Liver (tissue), 9 donors: ENCODE results near the gene DIO2. TPM values are rescaled to one million over a fixed set of nuclear protein-coding genes. Genes with fewer than 3 reads are reported as not detected.

Source experiments
- DNase-seq: peaks from one replicate; pipeline ENCODE4 v3.0.0-alpha.2; 2017; ENCODE audit warnings: low spot score
- H3K27ac ChIP-seq, 2 donors: one replicate each; pipeline ENCODE4 v1.7.0; 2013; ENCODE audit warnings: inconsistent platforms in 2 of 2, low read length in 2 of 2, control low read depth in 1 of 2, low read depth in 1 of 2, mild to moderate bottlenecking in 1 of 2
- H3K27me3 ChIP-seq, 4 donors: one replicate each; pipeline versions ENCODE4 v1.6.1 to v1.7.0; 2013; ENCODE audit warnings: low read length in 3 of 4, inconsistent platforms in 1 of 4, mild to moderate bottlenecking in 1 of 4, moderate library complexity in 1 of 4; ENCODE audit not compliant: control insufficient read depth in 4 of 4, insufficient read depth in 4 of 4
- H3K36me3 ChIP-seq, 4 donors: one replicate each; pipeline versions ENCODE4 v1.6.1 to v1.7.0; 2013; ENCODE audit warnings: low read length in 3 of 4, mild to moderate bottlenecking in 3 of 4, low read depth in 1 of 4, moderate library complexity in 1 of 4; ENCODE audit not compliant: control insufficient read depth in 4 of 4, insufficient read depth in 3 of 4
- H3K4me1 ChIP-seq, 4 donors: one replicate each; pipeline versions ENCODE4 v1.6.1 to v1.7.0; 2013; ENCODE audit warnings: low read length in 3 of 4, mild to moderate bottlenecking in 3 of 4, moderate library complexity in 1 of 4; ENCODE audit not compliant: control insufficient read depth in 4 of 4, insufficient read depth in 4 of 4
- H3K4me3 ChIP-seq, 3 donors: one replicate each; pipeline versions ENCODE4 v1.6.1 to v1.7.0; 2013; ENCODE audit warnings: low read length in 3 of 3, control low read depth in 1 of 3, low read depth in 1 of 3, mild to moderate bottlenecking in 1 of 3
- H3K9ac ChIP-seq, 2 donors: one replicate each; pipeline ENCODE4 v1.7.0; 2013; ENCODE audit warnings: low read length in 2 of 2, mild to moderate bottlenecking in 2 of 2, moderate library complexity in 2 of 2, control low read depth in 1 of 2, low read depth in 1 of 2
- H3K9me3 ChIP-seq, 4 donors: one replicate each; pipeline versions ENCODE4 v1.6.1 to v1.7.0; 2013; ENCODE audit warnings: low read length in 3 of 4; ENCODE audit not compliant: control insufficient read depth in 4 of 4
- EGR1 ChIP-seq, 2 donors: IDR thresholded peaks; 2 replicates each; pipeline ENCODE4 v1.6.1; 2016 to 2018; ENCODE audit warnings: antibody characterized with exemption in 2 of 2, low read depth in 2 of 2
- FOXA1 ChIP-seq: IDR thresholded peaks from 2 replicates; pipeline ENCODE4 v1.6.1; 2016; ENCODE audit warnings: antibody characterized with exemption
- FOXA2 ChIP-seq: IDR thresholded peaks from 2 replicates; pipeline ENCODE4 v1.6.1; 2016; ENCODE audit warnings: antibody characterized with exemption
- GABPA ChIP-seq, 2 donors: IDR thresholded peaks in 1 of 2; conservative IDR thresholded peaks in 1 of 2; 2 replicates each; pipeline ENCODE4 v1.6.1; 2016; ENCODE audit warnings: antibody characterized with exemption in 2 of 2, mild to moderate bottlenecking in 1 of 2, moderate library complexity in 1 of 2
- HNF4A ChIP-seq, 2 donors: conservative IDR thresholded peaks; 2 replicates each; pipeline ENCODE4 v1.6.1; 2016; ENCODE audit warnings: antibody characterized with exemption in 2 of 2, mild to moderate bottlenecking in 2 of 2
- HNF4G ChIP-seq: IDR thresholded peaks from 2 replicates; pipeline ENCODE4 v1.6.1; 2016; ENCODE audit warnings: antibody characterized with exemption
- JUND ChIP-seq, 2 donors: IDR thresholded peaks; 2 replicates each; pipeline ENCODE4 v1.6.1; 2016; ENCODE audit warnings: antibody characterized with exemption in 2 of 2
- NR2F2 ChIP-seq: IDR thresholded peaks from 2 replicates; pipeline ENCODE4 v1.6.1; 2016; ENCODE audit warnings: antibody characterized with exemption
- RAD21 ChIP-seq, 2 donors: IDR thresholded peaks; 2 replicates each; pipeline ENCODE4 v1.6.1; 2016; ENCODE audit warnings: antibody characterized with exemption in 2 of 2, mild to moderate bottlenecking in 2 of 2
- REST ChIP-seq: IDR thresholded peaks from 2 replicates; pipeline ENCODE4 v1.6.1; 2016; ENCODE audit warnings: antibody characterized with exemption, mild to moderate bottlenecking
- RXRA ChIP-seq, 2 donors: IDR thresholded peaks; 2 replicates each; pipeline ENCODE4 v1.6.1; 2017 to 2018; ENCODE audit warnings: antibody characterized with exemption in 2 of 2, mild to moderate bottlenecking in 1 of 2
- SP1 ChIP-seq: IDR thresholded peaks from 2 replicates; pipeline ENCODE4 v1.6.1; 2018; ENCODE audit warnings: antibody characterized with exemption, mild to moderate bottlenecking
- TAF1 ChIP-seq: conservative IDR thresholded peaks from 2 replicates; pipeline ENCODE4 v1.6.1; 2016; ENCODE audit warnings: antibody characterized with exemption, mild to moderate bottlenecking
- YY1 ChIP-seq: IDR thresholded peaks from 2 replicates; pipeline ENCODE4 v1.6.1; 2016; ENCODE audit warnings: antibody characterized with exemption, mild to moderate bottlenecking
- WGBS: extraction: QIAGEN DNeasy Blood & Tissue Kit; methylation state at CpG from one replicate; pipeline ENCODE4 v1.1.7; 2013; 5-methylcytosine and 5-hydroxymethylcytosine counted together
- polyA plus RNA-seq, 2 donors: library from polyadenylated mRNA; stranded (reverse) in 1 of 2; unstranded in 1 of 2; fragments of 200-250 nt in 1 of 2; fragments of >200 nt in 1 of 2; fragmentation: Nextera tagmentation in 1 of 2; extraction: Ambion mirVana in 1 of 2; gene quantifications; one replicate each; pipeline versions ENCODE4 v1.2.1 to v1.2.3, GENCODE V29; 2013 to 2015
- total RNA-seq, 2 donors: library from RNA; depleted of rRNA; stranded (reverse); fragments of >200 nt; gene quantifications; one replicate each; pipeline ENCODE4 v1.2.3, GENCODE V29; 2014
- TF ChIP-seq, protein P1 (sequence below): IDR thresholded peaks from 2 replicates; pipeline ENCODE4 v1.6.1; 2016; ENCODE audit warnings: antibody characterized with exemption
- TF ChIP-seq, protein P2 (sequence below): IDR thresholded peaks from 2 replicates; pipeline ENCODE4 v1.6.1; 2016; ENCODE audit warnings: antibody characterized with exemption
- TF ChIP-seq, protein P3 (sequence below): IDR thresholded peaks from 2 replicates; pipeline ENCODE4 v1.6.1; 2016; ENCODE audit warnings: antibody characterized with exemption
- TF ChIP-seq, protein P4 (sequence below): fragments of 150-350 bp; IDR thresholded peaks from 2 replicates; pipeline ENCODE4 v1.5.1; 2017; ENCODE audit warnings: improper control_type of control experiment, low read depth, low read length; ENCODE audit not compliant: missing input control
- donor health status: healthy.
- donor health status: healthy.
- donor health status: healthy.
- donor health status: healthy.
- donor health status: healthy.

Gene DIO2
- total and polyA plus RNA-seq, 4 donors, result under 0.01 to 0.23 (median 0.02) TPM; not detected in 1

DNA sequence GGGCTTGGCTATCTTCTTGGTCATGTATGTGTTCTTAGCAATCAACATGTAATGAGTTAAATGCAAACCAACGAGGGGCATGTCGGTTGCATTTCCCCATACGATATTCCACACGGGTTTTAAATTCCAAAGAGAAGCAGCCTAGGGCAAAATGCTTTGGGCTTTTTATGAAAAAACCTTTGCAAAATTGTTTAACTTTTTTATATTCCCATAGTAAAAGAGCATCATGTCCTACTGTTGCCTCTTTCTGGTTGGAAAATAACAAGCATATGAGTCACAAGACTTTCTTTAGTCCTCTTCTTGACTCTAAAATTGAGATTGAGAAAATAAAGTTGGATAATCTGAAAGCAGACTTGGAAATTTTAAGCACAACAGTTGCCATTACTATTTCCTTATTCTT lies 3.8 kb upstream of the DIO2 start (continued):
- TF ChIP-seq FOXA1 (no peak), SP1 (no peak), NR2F2 (no peak)
- TF ChIP-seq, protein P1, sequence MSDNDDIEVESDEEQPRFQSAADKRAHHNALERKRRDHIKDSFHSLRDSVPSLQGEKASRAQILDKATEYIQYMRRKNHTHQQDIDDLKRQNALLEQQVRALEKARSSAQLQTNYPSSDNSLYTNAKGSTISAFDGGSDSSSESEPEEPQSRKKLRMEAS, result no peak
- TF ChIP-seq, protein P2, sequence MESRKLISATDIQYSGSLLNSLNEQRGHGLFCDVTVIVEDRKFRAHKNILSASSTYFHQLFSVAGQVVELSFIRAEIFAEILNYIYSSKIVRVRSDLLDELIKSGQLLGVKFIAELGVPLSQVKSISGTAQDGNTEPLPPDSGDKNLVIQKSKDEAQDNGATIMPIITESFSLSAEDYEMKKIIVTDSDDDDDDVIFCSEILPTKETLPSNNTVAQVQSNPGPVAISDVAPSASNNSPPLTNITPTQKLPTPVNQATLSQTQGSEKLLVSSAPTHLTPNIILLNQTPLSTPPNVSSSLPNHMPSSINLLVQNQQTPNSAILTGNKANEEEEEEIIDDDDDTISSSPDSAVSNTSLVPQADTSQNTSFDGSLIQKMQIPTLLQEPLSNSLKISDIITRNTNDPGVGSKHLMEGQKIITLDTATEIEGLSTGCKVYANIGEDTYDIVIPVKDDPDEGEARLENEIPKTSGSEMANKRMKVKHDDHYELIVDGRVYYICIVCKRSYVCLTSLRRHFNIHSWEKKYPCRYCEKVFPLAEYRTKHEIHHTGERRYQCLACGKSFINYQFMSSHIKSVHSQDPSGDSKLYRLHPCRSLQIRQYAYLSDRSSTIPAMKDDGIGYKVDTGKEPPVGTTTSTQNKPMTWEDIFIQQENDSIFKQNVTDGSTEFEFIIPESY, result no peak

DNA sequence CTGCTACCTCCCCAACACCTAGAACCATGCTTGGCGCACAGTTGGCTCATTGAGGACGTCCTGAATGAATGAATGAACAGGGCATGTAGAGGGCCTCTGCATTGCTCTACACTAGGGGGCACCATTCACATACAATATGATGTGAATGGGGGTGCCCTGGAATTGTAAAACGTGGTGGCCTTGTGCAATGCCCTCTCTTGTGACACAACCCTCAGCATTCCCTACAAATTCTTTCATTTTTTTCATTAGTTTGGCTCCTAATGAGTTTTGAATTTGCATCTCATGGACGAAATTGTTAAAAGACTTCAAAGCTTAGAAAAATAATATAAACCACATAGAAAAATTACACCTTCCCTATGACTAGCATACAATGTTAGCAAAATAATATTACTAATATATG lies 2.3 kb upstream of the DIO2 start:
- no peak for DNase-seq
- Histone ChIP-seq H3K4me1 (peaks cover 0 to 3% (median 0%) of the 10 kb centered on the region in 4 donors), H3K9ac (no peak overlapping the region), H3K27me3 (no peaks in the 10 kb centered on the region), H3K36me3 (no peaks in the 10 kb centered on the region), H3K27ac (no peak overlapping the region), H3K9me3 (no peaks in the 10 kb centered on the region), H3K4me3 (no peak overlapping the region)
- 36% methylated on average over 4 of the region's 4 CpGs for WGBS
- TF ChIP-seq, protein P3, sequence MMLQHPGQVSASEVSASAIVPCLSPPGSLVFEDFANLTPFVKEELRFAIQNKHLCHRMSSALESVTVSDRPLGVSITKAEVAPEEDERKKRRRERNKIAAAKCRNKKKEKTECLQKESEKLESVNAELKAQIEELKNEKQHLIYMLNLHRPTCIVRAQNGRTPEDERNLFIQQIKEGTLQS, result no peak
- peak; percentile 38 to 44 for TF ChIP-seq RAD21 (IDR thresholded peaks at IDR 0.05)

GRCh38 chr14:80212023-80212397 lies 706 bp upstream of the DIO2 start:
- H3K9me3 ChIP-seq, result no peaks in the 10 kb centered on the region
- H3K4me3 ChIP-seq, result no peak overlapping the region
- peaks cover 0 to 3% (median 0%) of the 10 kb centered on the region in 4 donors for H3K4me1 ChIP-seq
- no peaks in the 10 kb centered on the region for H3K36me3 ChIP-seq
- no peak for DNase-seq
- TF ChIP-seq NR2F2, result no peak
- no peak for TF ChIP-seq RXRA (IDR thresholded peaks at IDR 0.05)
- no peak for TF ChIP-seq TAF1
- no peak for TF ChIP-seq SP1
- TF ChIP-seq FOXA1, result no peak
- TF ChIP-seq, protein P4, sequence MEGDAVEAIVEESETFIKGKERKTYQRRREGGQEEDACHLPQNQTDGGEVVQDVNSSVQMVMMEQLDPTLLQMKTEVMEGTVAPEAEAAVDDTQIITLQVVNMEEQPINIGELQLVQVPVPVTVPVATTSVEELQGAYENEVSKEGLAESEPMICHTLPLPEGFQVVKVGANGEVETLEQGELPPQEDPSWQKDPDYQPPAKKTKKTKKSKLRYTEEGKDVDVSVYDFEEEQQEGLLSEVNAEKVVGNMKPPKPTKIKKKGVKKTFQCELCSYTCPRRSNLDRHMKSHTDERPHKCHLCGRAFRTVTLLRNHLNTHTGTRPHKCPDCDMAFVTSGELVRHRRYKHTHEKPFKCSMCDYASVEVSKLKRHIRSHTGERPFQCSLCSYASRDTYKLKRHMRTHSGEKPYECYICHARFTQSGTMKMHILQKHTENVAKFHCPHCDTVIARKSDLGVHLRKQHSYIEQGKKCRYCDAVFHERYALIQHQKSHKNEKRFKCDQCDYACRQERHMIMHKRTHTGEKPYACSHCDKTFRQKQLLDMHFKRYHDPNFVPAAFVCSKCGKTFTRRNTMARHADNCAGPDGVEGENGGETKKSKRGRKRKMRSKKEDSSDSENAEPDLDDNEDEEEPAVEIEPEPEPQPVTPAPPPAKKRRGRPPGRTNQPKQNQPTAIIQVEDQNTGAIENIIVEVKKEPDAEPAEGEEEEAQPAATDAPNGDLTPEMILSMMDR, result no peak
- no peak for TF ChIP-seq YY1
- TF ChIP-seq REST, result no peak
- TF ChIP-seq GABPA (IDR thresholded peaks at IDR 0.05 in 1 of 2, conservative IDR thresholded peaks at IDR 0.05 in 1 of 2), result no peak
- TF ChIP-seq, protein P1, result no peak
- TF ChIP-seq, protein P3, result no peak
- no peak for TF ChIP-seq FOXA2
- TF ChIP-seq JUND (IDR thresholded peaks at IDR 0.05), result no peak
- no peak for TF ChIP-seq HNF4G
- no peak for TF ChIP-seq EGR1 (IDR thresholded peaks at IDR 0.05; ENCODE audit: low read depth in 2 of 2)
- TF ChIP-seq RAD21 (IDR thresholded peaks at IDR 0.05), result no peak
- no peak for TF ChIP-seq HNF4A (conservative IDR thresholded peaks at IDR 0.05)
- H3K27me3 ChIP-seq, result no peaks in the 10 kb centered on the region
- WGBS, result 8% methylated on average over 5 of the region's 5 CpGs
- H3K9ac ChIP-seq, result no peak overlapping the region
- no peak overlapping the region for H3K27ac ChIP-seq
